ENCODE measurements around the gene C10orf143.
"Not testable (repeated sequence)": the region's sequence is repeated elsewhere in the genome, so short reads cannot be mapped to it uniquely, and the experiment has no call there.

The C10orf143 gene

GRCh38 chr10:130027716-130028464 lies 82.7 kb downstream of the C10orf143 start:
- DNase-seq: no peak

GRCh38 chr10:130026670-130027456 lies 83.8 kb downstream of the C10orf143 start:
- DNase-seq: no peak

- no peak for DNase-seq
Measured at GRCh38 chr10:130025811-130026485, 84.7 kb downstream of the C10orf143 start.

- no peak for DNase-seq
Measured at GRCh38 chr10:130025326-130025725, 85.3 kb downstream of the C10orf143 start.

- no peak for DNase-seq
Measured at GRCh38 chr10:130024779-130025325, 85.8 kb downstream of the C10orf143 start.

GRCh38 chr10:130024326-130024725 lies 86.3 kb downstream of the C10orf143 start:
- not testable (repeated sequence) for DNase-seq

GRCh38 chr10:130023454-130024230 lies 87.0 kb downstream of the C10orf143 start:
- no peak for DNase-seq

GRCh38 chr10:130022511-130023299 lies 87.9 kb downstream of the C10orf143 start:
- no peak for DNase-seq

- DNase-seq: no peak
Measured at GRCh38 chr10:130022086-130022485, 88.5 kb downstream of the C10orf143 start.

- no peak for DNase-seq
Measured at GRCh38 chr10:130021383-130021950, 89.2 kb downstream of the C10orf143 start.

- no peak for DNase-seq
Measured at GRCh38 chr10:130020651-130021382, 89.8 kb downstream of the C10orf143 start.

GRCh38 chr10:130018730-130019185 lies 91.9 kb downstream of the C10orf143 start:
- no peak for DNase-seq

GRCh38 chr10:130018265-130018664 lies 92.4 kb downstream of the C10orf143 start:
- no peak for DNase-seq

GRCh38 chr10:130017631-130018022 lies 93.0 kb downstream of the C10orf143 start:
- no peak for DNase-seq

GRCh38 chr10:130016993-130017630 lies 93.5 kb downstream of the C10orf143 start:
- DNase-seq: no peak

GRCh38 chr10:130016095-130016494 lies 94.5 kb downstream of the C10orf143 start:
- no peak for DNase-seq

- DNase-seq: no peak
Measured at GRCh38 chr10:130015075-130015695, 95.4 kb downstream of the C10orf143 start.

GRCh38 chr10:130014263-130015074 lies 96.2 kb downstream of the C10orf143 start:
- DNase-seq: no peak
